ENCODE measurements around the gene PLCB4. TPM values are rescaled to one million over a fixed set of nuclear protein-coding genes. Genes with fewer than 3 reads are reported as not detected.

The PLCB4 gene
- total RNA-seq, 4 donors from 2014 or later, result 4.4 to 11.5 (median 8.7) TPM

DNA sequence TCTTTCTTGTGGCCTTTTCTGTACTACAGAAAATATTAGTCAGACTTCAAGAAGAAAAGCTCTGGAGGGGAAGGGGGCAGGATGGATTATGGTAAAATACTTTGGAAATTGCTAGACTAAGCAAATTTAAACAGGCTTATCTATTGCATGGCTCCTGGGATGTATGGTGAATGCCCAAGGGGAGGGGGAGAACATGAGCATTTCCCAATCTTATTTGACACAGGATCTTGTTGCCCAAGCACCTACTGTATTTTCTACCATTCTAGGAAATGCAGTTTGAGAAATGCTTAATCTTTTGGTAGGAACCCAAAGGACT is 359.4 kb downstream of the PLCB4 start:
- TF ChIP-seq, protein P1, sequence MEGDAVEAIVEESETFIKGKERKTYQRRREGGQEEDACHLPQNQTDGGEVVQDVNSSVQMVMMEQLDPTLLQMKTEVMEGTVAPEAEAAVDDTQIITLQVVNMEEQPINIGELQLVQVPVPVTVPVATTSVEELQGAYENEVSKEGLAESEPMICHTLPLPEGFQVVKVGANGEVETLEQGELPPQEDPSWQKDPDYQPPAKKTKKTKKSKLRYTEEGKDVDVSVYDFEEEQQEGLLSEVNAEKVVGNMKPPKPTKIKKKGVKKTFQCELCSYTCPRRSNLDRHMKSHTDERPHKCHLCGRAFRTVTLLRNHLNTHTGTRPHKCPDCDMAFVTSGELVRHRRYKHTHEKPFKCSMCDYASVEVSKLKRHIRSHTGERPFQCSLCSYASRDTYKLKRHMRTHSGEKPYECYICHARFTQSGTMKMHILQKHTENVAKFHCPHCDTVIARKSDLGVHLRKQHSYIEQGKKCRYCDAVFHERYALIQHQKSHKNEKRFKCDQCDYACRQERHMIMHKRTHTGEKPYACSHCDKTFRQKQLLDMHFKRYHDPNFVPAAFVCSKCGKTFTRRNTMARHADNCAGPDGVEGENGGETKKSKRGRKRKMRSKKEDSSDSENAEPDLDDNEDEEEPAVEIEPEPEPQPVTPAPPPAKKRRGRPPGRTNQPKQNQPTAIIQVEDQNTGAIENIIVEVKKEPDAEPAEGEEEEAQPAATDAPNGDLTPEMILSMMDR (IDR thresholded peaks at IDR 0.05; ENCODE audit: low read depth), result no peak

DNA sequence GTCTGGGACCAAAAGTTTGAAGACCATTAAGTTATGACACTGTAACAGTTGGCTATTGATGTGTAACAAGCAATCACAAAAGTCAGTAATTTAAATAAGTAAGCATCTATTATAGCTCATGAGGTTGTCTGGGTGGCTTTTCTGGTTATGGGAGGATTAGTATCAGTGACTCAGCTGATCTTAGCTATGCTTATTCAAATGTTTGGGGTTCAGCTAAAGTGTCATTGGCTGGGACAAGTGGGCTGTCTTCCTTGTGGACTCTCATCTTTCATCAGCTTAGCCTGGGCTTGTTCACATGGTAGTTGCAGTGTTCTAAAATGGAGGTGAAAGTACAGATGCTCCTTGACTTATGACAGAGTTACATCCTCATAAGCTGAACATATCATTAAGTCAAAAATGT is 370.9 kb downstream of the PLCB4 start:
- TF ChIP-seq, protein P1 (IDR thresholded peaks at IDR 0.05; ENCODE audit: low read depth), result no peak

DNA sequence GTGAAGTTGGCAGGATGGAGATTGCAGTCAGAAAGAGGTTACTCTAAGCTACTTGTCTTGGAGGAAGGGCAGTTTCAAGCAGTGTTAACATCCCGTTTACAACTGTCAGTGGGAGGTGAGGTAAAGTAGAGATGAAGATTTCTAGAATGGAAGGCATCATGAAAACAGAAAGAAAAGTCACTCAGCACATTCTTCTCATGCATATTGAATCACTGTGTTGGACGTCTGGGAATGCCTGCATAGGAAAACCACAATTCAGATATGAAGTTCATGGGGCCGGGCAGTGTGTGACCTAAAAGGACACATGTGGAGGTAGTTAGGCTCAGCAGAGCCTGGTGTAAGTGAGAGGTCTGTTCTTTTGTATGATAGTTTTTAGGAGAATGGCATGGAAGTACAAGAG is 372.0 kb downstream of the PLCB4 start:
- TF ChIP-seq, protein P1 (IDR thresholded peaks at IDR 0.05; ENCODE audit: low read depth), result no peak

DNA sequence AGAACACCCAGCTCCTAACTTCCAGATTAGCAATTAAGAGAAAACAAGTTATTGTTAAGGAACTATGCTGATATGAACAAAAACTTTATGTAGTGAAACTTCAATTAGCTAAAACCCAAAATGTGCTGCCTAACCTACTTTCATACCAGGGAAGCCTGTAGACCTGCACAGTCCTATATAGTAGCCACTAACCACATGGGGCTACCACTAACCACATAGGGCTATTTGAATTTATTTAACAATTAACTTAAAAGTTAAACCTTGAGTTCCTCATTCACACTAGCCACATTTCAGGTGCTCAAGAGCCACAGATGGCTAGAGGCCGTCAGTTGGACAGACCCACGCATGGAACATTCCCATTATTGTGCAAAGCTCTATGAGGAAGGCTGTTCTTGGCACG is 373.1 kb downstream of the PLCB4 start:
- TF ChIP-seq, protein P1 (IDR thresholded peaks at IDR 0.05; ENCODE audit: low read depth), result no peak

DNA sequence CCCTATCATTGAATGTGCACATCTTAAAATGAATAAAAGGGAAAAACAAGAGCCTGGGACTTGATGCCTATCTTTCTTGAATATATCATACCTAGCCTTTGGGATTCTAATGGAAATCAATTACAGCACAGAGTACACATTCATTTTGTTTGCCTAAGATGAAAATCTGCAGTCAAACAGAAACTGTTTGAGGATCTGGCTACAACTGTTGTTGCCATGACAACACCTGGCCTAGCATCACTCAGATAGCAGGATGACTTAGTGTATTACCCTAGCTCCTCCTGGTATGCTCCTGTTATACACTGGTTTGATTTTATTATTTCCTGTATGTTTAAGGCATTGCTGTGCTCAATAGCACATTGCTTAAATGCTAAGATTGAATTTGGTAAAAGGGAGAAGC is 374.0 kb downstream of the PLCB4 start:
- TF ChIP-seq, protein P1 (IDR thresholded peaks at IDR 0.05; ENCODE audit: low read depth), result no peak

DNA sequence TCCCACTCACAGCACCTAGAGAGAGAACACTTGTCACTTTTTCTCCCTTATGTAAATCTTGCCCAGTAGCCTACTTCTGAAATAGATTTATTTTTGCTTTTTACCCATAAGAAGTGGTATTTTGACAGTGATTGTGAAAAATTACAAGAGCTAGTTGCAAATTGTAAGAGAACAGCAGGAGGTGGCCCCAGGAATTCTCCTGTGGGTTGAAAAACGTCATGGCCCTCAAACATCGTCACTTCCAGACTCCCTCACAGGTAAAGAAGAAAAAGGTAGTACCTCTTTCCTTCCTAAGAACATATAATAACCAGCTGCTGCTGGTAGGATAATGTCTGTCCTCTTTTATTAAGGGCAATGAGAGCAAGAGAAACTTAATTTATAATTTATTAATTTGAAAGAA is 376.0 kb downstream of the PLCB4 start:
- TF ChIP-seq, protein P1 (IDR thresholded peaks at IDR 0.05; ENCODE audit: low read depth), result no peak

DNA sequence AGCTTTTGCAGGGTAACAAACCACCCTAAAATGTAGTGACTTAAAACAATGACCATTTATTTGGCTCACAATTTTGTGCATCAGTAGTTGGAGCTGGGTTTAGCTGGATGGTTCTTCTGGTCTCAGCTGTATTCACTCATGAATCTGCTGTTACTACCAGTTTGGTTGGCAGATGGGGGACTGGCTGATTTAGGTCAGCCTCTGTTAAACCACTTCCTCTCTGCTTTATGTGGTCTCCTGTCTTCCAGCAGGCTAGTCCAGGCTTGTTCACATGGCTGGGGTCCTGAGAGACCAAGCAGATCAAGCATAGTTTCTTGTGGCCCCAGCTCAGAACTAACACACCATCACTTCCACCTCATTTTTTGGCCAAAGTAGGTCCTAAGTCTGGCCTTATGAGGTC is 378.3 kb downstream of the PLCB4 start:
- TF ChIP-seq, protein P1 (IDR thresholded peaks at IDR 0.05; ENCODE audit: low read depth), result no peak

DNA sequence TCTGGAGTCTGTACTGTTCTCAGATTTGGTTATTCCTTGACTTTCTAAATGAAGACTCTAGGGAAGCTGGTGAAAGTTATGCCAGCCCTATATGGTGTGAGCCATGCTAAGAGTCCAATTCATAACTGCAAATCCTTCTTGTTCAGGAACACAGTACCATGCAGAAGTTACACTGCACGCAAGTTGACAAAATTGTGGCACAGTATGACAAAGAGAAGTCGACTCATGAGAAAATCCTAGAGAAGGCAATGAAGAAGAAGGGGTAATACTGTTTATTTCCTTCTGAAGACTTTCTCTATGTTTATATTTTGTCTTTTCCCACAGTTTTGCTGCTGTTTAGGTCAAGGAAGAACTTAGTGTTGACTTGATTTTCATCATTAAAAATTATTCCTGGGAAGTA is 384.3 kb downstream of the PLCB4 start:
- TF ChIP-seq, protein P1 (IDR thresholded peaks at IDR 0.05; ENCODE audit: low read depth), result no peak
